ENCODE measurements around the gene EFCAB7.

GRCh38 chr1:63537006-63537405 is 13.7 kb downstream of the EFCAB7 start:
- no peak for TF ChIP-seq TBP (CRISPR knock-in tag; IDR thresholded peaks at IDR 0.05)
- no peak for TF ChIP-seq CTCF (CRISPR knock-in tag; IDR thresholded peaks at IDR 0.05)
- TF ChIP-seq POLR2AphosphoS5 (IDR thresholded peaks at IDR 0.05; ENCODE audit: low read depth, low read length): no peak
- TF ChIP-seq FIP1L1 (IDR thresholded peaks at IDR 0.05; ENCODE audit: borderline replicate concordance, insufficient read depth, low read depth, low read length): no peak
- TF ChIP-seq E2F5 (CRISPR knock-in tag; conservative IDR thresholded peaks at IDR 0.05): no peak
- TF ChIP-seq ZNF138 (CRISPR knock-in tag; IDR thresholded peaks at IDR 0.05; ENCODE audit: low read depth): no peak
- TF ChIP-seq DPF2 (CRISPR knock-in tag; IDR thresholded peaks at IDR 0.05; ENCODE audit: borderline replicate concordance, low read depth): no peak
